HepG2 (cell line): ENCODE data around the gene FBXW4. TPM values are rescaled to one million over a fixed set of nuclear protein-coding genes. Genes with fewer than 3 reads are reported as not detected.

ENCODE experiments used
- ATAC-seq: fragments of 200-7000 bp; cut with Tn5 transposase; 3 replicates; pipeline ENCODE4 v1.9.1; 2020; ENCODE audit warnings: mild to moderate bottlenecking, moderate library complexity
- BruUV-seq: library from RNA; stranded (reverse); fragments of 400-500 nt; replicated peaks from 2 replicates; lab custom pipeline; 2021; lab: Mats Ljungman, UMichigan
- CTCF ChIA-PET: fragments of 300-600 bp; formaldehyde crosslinking; extraction: SDS; loops from one replicate; lab custom pipeline; 2021; ENCODE audit warnings: low total read pairs, inconsistent platforms, low intra/inter-chr PET ratio; lab: Yijun Ruan, JAX
- POLR2A ChIA-PET: fragments of 350-600 bp; sonication (Branson Sonifier 250); formaldehyde crosslinking; loops from one replicate; lab custom pipeline; 2020; ENCODE audit warnings: antibody characterized with exemption, inconsistent platforms; lab: Yijun Ruan, JAX
- DNase-seq: peaks from one replicate; pipeline ENCODE4 v3.0.0-alpha.2; 2015; ENCODE audit warnings: low spot score
- FAIRE-seq: peaks from 3 replicates; lab custom pipeline; 2011; peaks lifted over from hg19 to GRCh38; lab: Jason Lieb, UNC
- H2AFZ ChIP-seq: one replicate; pipeline ENCODE4 v1.6.1; 2011; ENCODE audit warnings: low read length, inconsistent platforms
- H3K27ac ChIP-seq: fragments of 300-600 bp; 3 replicates; pipeline ENCODE4 v1.8.0; 2011; ENCODE audit warnings: mixed run types, mild to moderate bottlenecking, mixed read lengths, low read length, inconsistent platforms; ENCODE audit not compliant: insufficient read depth; ENCODE audit errors: extremely low read length
- H3K27me3 ChIP-seq, 2 experiments: fragments of 200-600 bp in 1 of 2; 2 replicates in 1 of 2; 3 replicates in 1 of 2; pipeline versions ENCODE4 v1.6.0 to v1.8.0; 2011; ENCODE audit warnings: low read length in 2 of 2, mild to moderate bottlenecking in 2 of 2, moderate library complexity in 2 of 2, inconsistent platforms in 1 of 2; ENCODE audit not compliant: insufficient read depth in 2 of 2, control insufficient read depth in 1 of 2
- H3K36me3 ChIP-seq, 2 experiments: fragments of 200-600 bp in 1 of 2; replicated peaks in 1 of 2; 2 replicates in 1 of 2; 3 replicates in 1 of 2; pipeline versions ENCODE4 v1.5.1 to v1.8.0; 2011; ENCODE audit warnings: low read length in 2 of 2, inconsistent platforms in 1 of 2; ENCODE audit not compliant: insufficient read depth in 2 of 2, control insufficient read depth in 1 of 2
- H3K4me1 ChIP-seq: 2 replicates; pipeline ENCODE4 v1.5.1; 2012; ENCODE audit warnings: low read length, inconsistent platforms; ENCODE audit not compliant: insufficient read depth
- H3K4me2 ChIP-seq: 2 replicates; pipeline ENCODE4 v1.6.0; 2011; ENCODE audit warnings: low read depth, low read length, inconsistent platforms
- H3K4me3 ChIP-seq, 3 experiments: fragments of 200-600 bp in 1 of 3; sonication (generic), shearing (Covaris generic) in 1 of 3; replicated peaks in 1 of 3; 2 replicates each; pipeline ENCODE4 v1.5.1; 2011 to 2016; ENCODE audit warnings: low read length in 3 of 3, inconsistent platforms in 2 of 3, low read depth in 2 of 3, mild to moderate bottlenecking in 2 of 3, control low read depth in 1 of 3, mixed read lengths in 1 of 3; ENCODE audit not compliant: insufficient read depth in 1 of 3
- H3K79me2 ChIP-seq: one replicate; pipeline ENCODE4 v1.6.1; 2011; ENCODE audit warnings: low read length, inconsistent platforms; ENCODE audit not compliant: insufficient read depth
- H3K9ac ChIP-seq: 2 replicates; pipeline ENCODE4 v1.6.0; 2011; ENCODE audit warnings: mild to moderate bottlenecking, low read depth, low read length, inconsistent platforms; ENCODE audit not compliant: insufficient read depth
- H3K9me3 ChIP-seq: 2 replicates; pipeline ENCODE4 v1.5.1; 2012; ENCODE audit warnings: mild to moderate bottlenecking, low read length
- H4K20me1 ChIP-seq: 2 replicates; pipeline ENCODE4 v1.6.0; 2011; ENCODE audit warnings: inconsistent platforms, mild to moderate bottlenecking, low read length, moderate library complexity; ENCODE audit not compliant: insufficient read depth
- ATF7 ChIP-seq, 2 experiments: fragments of 450-650 bp in 1 of 2; sonication (generic) in 1 of 2; formaldehyde crosslinking in 1 of 2; IDR thresholded peaks; 2 replicates each; pipeline versions ENCODE4 v1.4.0 to v1.6.1; 2016 to 2020; ENCODE audit warnings: antibody characterized with exemption in 1 of 2, mild to moderate bottlenecking in 1 of 2, missing genetic modification reagents in 1 of 2
- CENPX ChIP-seq: sonication (generic); formaldehyde crosslinking; IDR thresholded peaks from 2 replicates; pipeline ENCODE4 v1.9.0; 2021; ENCODE audit warnings: mild to moderate bottlenecking, missing genetic modification reagents, moderate library complexity
- HNF4G ChIP-seq, 2 experiments: sonication (generic) in 1 of 2; formaldehyde crosslinking in 1 of 2; IDR thresholded peaks; 2 replicates each; pipeline versions ENCODE4 v1.4.0 to v1.6.1; 2011 to 2020; ENCODE audit warnings: borderline replicate concordance in 2 of 2, low read depth in 2 of 2, mild to moderate bottlenecking in 2 of 2, low read length in 1 of 2, missing genetic modification reagents in 1 of 2, moderate library complexity in 1 of 2
- KAT2B ChIP-seq: fragments of 150-350 bp; IDR thresholded peaks from 2 replicates; pipeline ENCODE4 v1.6.1; 2014; ENCODE audit warnings: low read depth, low read length, borderline replicate concordance
- SP1 ChIP-seq, 2 experiments: fragments of 450-650 bp in 1 of 2; sonication (generic) in 1 of 2; formaldehyde crosslinking in 1 of 2; IDR thresholded peaks; 2 replicates each; pipeline versions ENCODE4 v1.4.0 to v1.6.1; 2016 to 2020; ENCODE audit warnings: missing genetic modification reagents in 1 of 2
- SP140L ChIP-seq: sonication (generic); formaldehyde crosslinking; IDR thresholded peaks from 2 replicates; pipeline ENCODE4 v1.4.0; 2020; ENCODE audit warnings: missing genetic modification reagents, borderline replicate concordance
- YEATS2 ChIP-seq: sonication (generic); formaldehyde crosslinking; IDR thresholded peaks from 2 replicates; pipeline ENCODE4 v1.4.0; 2020; ENCODE audit warnings: missing genetic modification reagents, borderline replicate concordance
- ZFYVE20 ChIP-seq: sonication (generic); formaldehyde crosslinking; IDR thresholded peaks from 2 replicates; pipeline ENCODE4 v1.8.0; 2023; ENCODE audit warnings: low read depth, mild to moderate bottlenecking, moderate library complexity, missing genetic modification reagents, borderline replicate concordance
- ZNF350 ChIP-seq: sonication (generic); formaldehyde crosslinking; IDR thresholded peaks from 2 replicates; pipeline ENCODE4 v1.4.0; 2020; ENCODE audit warnings: mild to moderate bottlenecking, low read depth, missing genetic modification reagents, borderline replicate concordance
- ZNF567 ChIP-seq: sonication (generic); formaldehyde crosslinking; IDR thresholded peaks from 2 replicates; pipeline ENCODE4 v1.8.1; 2023; ENCODE audit warnings: mild to moderate bottlenecking, missing genetic modification reagents, borderline replicate concordance
- WGBS: methylation state at CpG from one replicate; pipeline ENCODE4 v1.1.6; 2017; ENCODE audit warnings: low lambda C conversion rate; 5-methylcytosine and 5-hydroxymethylcytosine counted together
- in situ Hi-C: cut with HindIII; loops from 2 replicates; pipeline ENCODE4 v1.10.0; 2017; ENCODE audit warnings: low pct_unique_long_range_greater_than_20kb; ENCODE audit not compliant: extremely low pct_ligation_motif_present
- intact Hi-C: fragments of 100-400 bp; cut with micrococcal nuclease; formaldehyde crosslinking; loops from one replicate; pipeline ENCODE4 v1.10.0; 2022; ENCODE audit not compliant: unreplicated experiment
- polyA plus RNA-seq, 8 experiments: library from polyadenylated mRNA; depleted of rRNA in 3 of 8; stranded (reverse) in 7 of 8; unstranded in 1 of 8; fragments of >200 nt; fragmentation: Illumina TruSeq in 4 of 8; extraction: Trizol in 4 of 8; gene quantifications; 2 replicates each; pipeline versions ENCODE4 v1.2.1 to v1.2.3, GENCODE V29; 2011 to 2016; ENCODE audit warnings: low read depth in 4 of 8, missing spikeins in 1 of 8, mixed read lengths in 1 of 8; ENCODE audit not compliant: insufficient read depth in 1 of 8
- total RNA-seq, 5 experiments: library from RNA; depleted of rRNA; stranded (reverse); fragments of >200 nt; fragmentation: Illumina TruSeq; extraction: Trizol; gene quantifications; 2 replicates each; pipeline ENCODE4 v1.2.3, GENCODE V29; 2016; ENCODE audit warnings: low read depth in 1 of 5
- TF ChIP-seq, protein P1 (sequence below): sonication (generic); formaldehyde crosslinking; IDR thresholded peaks from 2 replicates; pipeline ENCODE4; 2020; ENCODE audit warnings: missing genetic modification reagents, mild to moderate bottlenecking, borderline replicate concordance
- TF ChIP-seq, protein P2 (sequence below): IDR thresholded peaks from 2 replicates; pipeline ENCODE4 v1.6.1; 2016

FBXW4 gene
- total and polyA plus RNA-seq, 2 of the 13 experiments (the other 11 are each of a cell fraction or from before 2014, with no cell fraction given): 23.5 to 33.7 TPM

DNA sequence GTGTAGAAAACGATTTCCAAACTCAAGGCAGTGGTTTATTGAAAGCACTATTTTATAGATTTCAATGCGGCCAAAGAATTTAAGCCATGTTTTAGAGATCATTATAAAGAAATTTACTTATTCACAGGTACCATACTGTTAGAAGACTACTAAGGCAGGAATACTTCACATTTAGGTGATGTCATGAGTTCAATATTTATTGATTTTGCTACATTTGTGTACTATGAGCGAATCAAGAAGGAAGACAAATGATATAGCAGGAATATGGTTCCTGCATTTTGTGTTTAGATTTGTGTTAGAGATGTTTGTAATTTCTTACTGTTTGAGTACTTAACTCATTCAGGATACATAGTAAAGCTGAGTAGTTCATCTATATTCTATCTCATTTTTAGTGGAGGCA is 1.7 kb upstream of the FBXW4 start:
- WGBS: 93% methylated on average over 3 of the region's 3 CpGs
- intact Hi-C loops: no loop called here

DNA sequence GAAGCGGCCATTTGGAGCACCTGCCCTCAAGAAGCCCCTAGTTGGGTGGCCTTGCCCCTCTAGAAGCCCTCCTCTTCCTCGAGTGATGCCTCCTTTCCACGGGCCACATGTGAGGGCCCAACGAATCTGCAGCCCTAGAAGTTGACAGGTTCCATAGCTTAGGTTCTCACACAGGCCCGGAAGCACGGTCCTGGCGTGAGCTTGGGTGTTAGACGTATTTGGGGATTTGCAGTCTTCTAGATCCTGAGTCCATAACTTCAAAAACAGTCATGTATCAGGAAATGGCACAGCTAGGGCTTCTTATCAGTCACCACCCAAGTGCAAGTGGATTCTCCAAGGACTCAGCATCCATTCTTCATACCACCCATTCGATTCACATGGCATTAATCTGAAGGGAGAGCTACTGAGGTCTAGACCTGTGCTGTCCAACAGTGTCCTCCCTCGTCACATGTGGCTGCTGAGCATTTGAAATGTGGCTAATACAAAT is 477 bp upstream of the FBXW4 start:
- no peak for DNase-seq
- H4K20me1 ChIP-seq: no peaks in the 10 kb centered on the region
- no peaks in the 10 kb centered on the region for H3K9me3 ChIP-seq
- H2AFZ ChIP-seq: peak overlapping the region; percentile 8
- ChIA-PET POLR2A (interaction anchor here (0.8 kb wide), 1 partner anchor 86 kb away, joined by 3 read pairs; no protein-coding TSS in a partner anchor), CTCF (no interaction called here)
- over 99% methylated on average over 7 of the region's 10 CpGs for WGBS
- H3K36me3 ChIP-seq: no peaks in the 10 kb centered on the region
- peaks cover 33% of the 10 kb centered on the region for H3K4me1 ChIP-seq
- peak overlapping the region; percentile 69 to 99 (median 81); a peak in 5 of 6 replicates for H3K4me3 ChIP-seq
- no peak for FAIRE-seq
- peaks cover 17% of the 10 kb centered on the region for H3K79me2 ChIP-seq
- intact Hi-C loops (no loop called here), in situ Hi-C loops (no loop called here)
- H3K27me3 ChIP-seq: no peaks in the 10 kb centered on the region
- ATAC-seq: no peak; the same call in 2 of the 3 replicates
- peak overlapping the region; percentile 89 for H3K9ac ChIP-seq
- no TSS peak for BruUV-seq
- H3K27ac ChIP-seq: peak overlapping the region; percentile 88
- H3K4me2 ChIP-seq: peak overlapping the region; percentile 67
- TF ChIP-seq ZFYVE20 (no peak), SP1 (IDR thresholded peaks at IDR 0.05) (no peak), SP1 (CRISPR knock-in tag; IDR thresholded peaks at IDR 0.05) (0 out of 2 replicates have a peak, but pooled peaks have one; percentile 8), CENPX (CRISPR knock-in tag) (no peak), ZNF567 (0 out of 2 replicates have a peak, but pooled peaks have one; percentile 68), YEATS2 (CRISPR knock-in tag) (0 out of 2 replicates have a peak, but pooled peaks have one; percentile 39), ATF7 (IDR thresholded peaks at IDR 0.05) (no peak), ATF7 (CRISPR knock-in tag; IDR thresholded peaks at IDR 0.05) (peak; percentile 12; the same call in 1 of the 2 replicates), ZNF350 (0 out of 2 replicates have a peak, but pooled peaks have one; percentile 29), SP140L (CRISPR knock-in tag) (no peak)
- TF ChIP-seq, protein P1, sequence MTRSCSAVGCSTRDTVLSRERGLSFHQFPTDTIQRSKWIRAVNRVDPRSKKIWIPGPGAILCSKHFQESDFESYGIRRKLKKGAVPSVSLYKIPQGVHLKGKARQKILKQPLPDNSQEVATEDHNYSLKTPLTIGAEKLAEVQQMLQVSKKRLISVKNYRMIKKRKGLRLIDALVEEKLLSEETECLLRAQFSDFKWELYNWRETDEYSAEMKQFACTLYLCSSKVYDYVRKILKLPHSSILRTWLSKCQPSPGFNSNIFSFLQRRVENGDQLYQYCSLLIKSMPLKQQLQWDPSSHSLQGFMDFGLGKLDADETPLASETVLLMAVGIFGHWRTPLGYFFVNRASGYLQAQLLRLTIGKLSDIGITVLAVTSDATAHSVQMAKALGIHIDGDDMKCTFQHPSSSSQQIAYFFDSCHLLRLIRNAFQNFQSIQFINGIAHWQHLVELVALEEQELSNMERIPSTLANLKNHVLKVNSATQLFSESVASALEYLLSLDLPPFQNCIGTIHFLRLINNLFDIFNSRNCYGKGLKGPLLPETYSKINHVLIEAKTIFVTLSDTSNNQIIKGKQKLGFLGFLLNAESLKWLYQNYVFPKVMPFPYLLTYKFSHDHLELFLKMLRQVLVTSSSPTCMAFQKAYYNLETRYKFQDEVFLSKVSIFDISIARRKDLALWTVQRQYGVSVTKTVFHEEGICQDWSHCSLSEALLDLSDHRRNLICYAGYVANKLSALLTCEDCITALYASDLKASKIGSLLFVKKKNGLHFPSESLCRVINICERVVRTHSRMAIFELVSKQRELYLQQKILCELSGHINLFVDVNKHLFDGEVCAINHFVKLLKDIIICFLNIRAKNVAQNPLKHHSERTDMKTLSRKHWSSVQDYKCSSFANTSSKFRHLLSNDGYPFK (CRISPR knock-in tag): 0 out of 2 replicates have a peak, but pooled peaks have one; percentile 4
- TF ChIP-seq, protein P2, sequence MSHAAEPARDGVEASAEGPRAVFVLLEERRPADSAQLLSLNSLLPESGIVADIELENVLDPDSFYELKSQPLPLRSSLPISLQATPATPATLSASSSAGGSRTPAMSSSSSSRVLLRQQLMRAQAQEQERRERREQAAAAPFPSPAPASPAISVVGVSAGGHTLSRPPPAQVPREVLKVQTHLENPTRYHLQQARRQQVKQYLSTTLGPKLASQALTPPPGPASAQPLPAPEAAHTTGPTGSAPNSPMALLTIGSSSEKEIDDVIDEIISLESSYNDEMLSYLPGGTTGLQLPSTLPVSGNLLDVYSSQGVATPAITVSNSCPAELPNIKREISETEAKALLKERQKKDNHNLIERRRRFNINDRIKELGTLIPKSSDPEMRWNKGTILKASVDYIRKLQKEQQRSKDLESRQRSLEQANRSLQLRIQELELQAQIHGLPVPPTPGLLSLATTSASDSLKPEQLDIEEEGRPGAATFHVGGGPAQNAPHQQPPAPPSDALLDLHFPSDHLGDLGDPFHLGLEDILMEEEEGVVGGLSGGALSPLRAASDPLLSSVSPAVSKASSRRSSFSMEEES (CRISPR knock-in tag): 0 out of 2 replicates have a peak, but pooled peaks have one; percentile 17

More for the DNA sequence above, 1.7 kb upstream of the FBXW4 start:
- Histone ChIP-seq H3K79me2 (peaks cover 17% of the 10 kb centered on the region), H4K20me1 (no peaks in the 10 kb centered on the region), H3K4me2 (no peak overlapping the region), H3K27ac (no peak overlapping the region), H3K4me1 (peaks cover 21% of the 10 kb centered on the region), H2AFZ (no peak overlapping the region), H3K36me3 (no peaks in the 10 kb centered on the region), H3K9ac (no peak overlapping the region), H3K9me3 (no peaks in the 10 kb centered on the region), H3K27me3 (no peaks in the 10 kb centered on the region), H3K4me3 (no peak overlapping the region)
- FAIRE-seq (no peak), DNase-seq (no peak), ATAC-seq (no peak)
- TF ChIP-seq KAT2B (peak; percentile 53), HNF4G (IDR thresholded peaks at IDR 0.05; ENCODE audit: borderline replicate concordance, low read depth, low read length) (no peak), HNF4G (CRISPR knock-in tag; IDR thresholded peaks at IDR 0.05; ENCODE audit: borderline replicate concordance, low read depth) (no peak)
- ChIA-PET POLR2A (no interaction called here), CTCF (no interaction called here)
- no TSS peak for BruUV-seq
- in situ Hi-C loops: no loop called here
